Testis (tissue), 2 donors: ENCODE data around the gene C1QB.
"Not testable (repeated sequence)": the region's sequence is repeated elsewhere in the genome, so short reads cannot be mapped to it uniquely, and the experiment has no call there.

Source experiments
- CTCF ChIP-seq, 3 experiments: fragments of 450-650 bp in 2 of 3; fragments of 200-600 bp in 1 of 3; sonication (generic) in 1 of 3; IDR thresholded peaks; one replicate each; pipeline ENCODE4 v1.5.1; 2016 to 2019; ENCODE audit warnings: antibody characterized with exemption in 3 of 3, mild to moderate bottlenecking in 2 of 3, moderate library complexity in 1 of 3
- POLR2A ChIP-seq: fragments of 450-650 bp; IDR thresholded peaks from one replicate; pipeline ENCODE4 v1.6.1; 2017; ENCODE audit warnings: antibody characterized with exemption, mild to moderate bottlenecking, moderate library complexity

GRCh38 chr1:22676151-22676550, 23.1 kb downstream of the C1QB start:
- TF ChIP-seq CTCF (IDR thresholded peaks at IDR 0.05); POLR2A: not testable (repeated sequence)
